ENCODE data around the gene NHLRC3.

- TF ChIP-seq, protein P1, sequence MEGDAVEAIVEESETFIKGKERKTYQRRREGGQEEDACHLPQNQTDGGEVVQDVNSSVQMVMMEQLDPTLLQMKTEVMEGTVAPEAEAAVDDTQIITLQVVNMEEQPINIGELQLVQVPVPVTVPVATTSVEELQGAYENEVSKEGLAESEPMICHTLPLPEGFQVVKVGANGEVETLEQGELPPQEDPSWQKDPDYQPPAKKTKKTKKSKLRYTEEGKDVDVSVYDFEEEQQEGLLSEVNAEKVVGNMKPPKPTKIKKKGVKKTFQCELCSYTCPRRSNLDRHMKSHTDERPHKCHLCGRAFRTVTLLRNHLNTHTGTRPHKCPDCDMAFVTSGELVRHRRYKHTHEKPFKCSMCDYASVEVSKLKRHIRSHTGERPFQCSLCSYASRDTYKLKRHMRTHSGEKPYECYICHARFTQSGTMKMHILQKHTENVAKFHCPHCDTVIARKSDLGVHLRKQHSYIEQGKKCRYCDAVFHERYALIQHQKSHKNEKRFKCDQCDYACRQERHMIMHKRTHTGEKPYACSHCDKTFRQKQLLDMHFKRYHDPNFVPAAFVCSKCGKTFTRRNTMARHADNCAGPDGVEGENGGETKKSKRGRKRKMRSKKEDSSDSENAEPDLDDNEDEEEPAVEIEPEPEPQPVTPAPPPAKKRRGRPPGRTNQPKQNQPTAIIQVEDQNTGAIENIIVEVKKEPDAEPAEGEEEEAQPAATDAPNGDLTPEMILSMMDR (IDR thresholded peaks at IDR 0.05), result no peak
- TF ChIP-seq EP300 (IDR thresholded peaks at IDR 0.05) (no peak), POLR2A (IDR thresholded peaks at IDR 0.05) (no peak)
Measured at GRCh38 chr13:39025433-39025839, 12.8 kb upstream of the NHLRC3 start.
